Colonic mucosa (tissue), 4 donors: ENCODE measurements around the gene ZC3HAV1. TPM values are rescaled to one million over a fixed set of nuclear protein-coding genes. Genes with fewer than 3 reads are reported as not detected.

Experiments
- DNase-seq: peaks from one replicate; pipeline ENCODE4 v3.0.0-alpha.2; 2020
- H3K27ac ChIP-seq: fragments of 200-600 bp; one replicate; pipeline ENCODE4 v1.8.0; 2021
- H3K27me3 ChIP-seq: fragments of 200-600 bp; one replicate; pipeline ENCODE4 v1.8.0; 2021
- H3K36me3 ChIP-seq: fragments of 200-600 bp; one replicate; pipeline ENCODE4 v1.8.0; 2021
- H3K4me1 ChIP-seq: fragments of 200-600 bp; one replicate; pipeline ENCODE4 v1.8.0; 2021; ENCODE audit warnings: mild to moderate bottlenecking
- H3K4me3 ChIP-seq: fragments of 200-600 bp; one replicate; pipeline ENCODE4 v1.8.0; 2021
- H3K9ac ChIP-seq, 2 donors: one replicate each; pipeline ENCODE4 v1.7.0; 2013; ENCODE audit warnings: control low read depth in 2 of 2, low read depth in 2 of 2, low read length in 2 of 2
- H3K9me3 ChIP-seq: fragments of 200-600 bp; one replicate; pipeline ENCODE4 v1.8.0; 2021
- CTCF ChIP-seq: fragments of 200-600 bp; IDR thresholded peaks from one replicate; pipeline ENCODE4 v1.8.0; 2022; ENCODE audit warnings: antibody characterized with exemption, mild to moderate bottlenecking
- intact Hi-C: fragments of 100-400 bp; cut with DNase I; formaldehyde crosslinking; loops from one replicate; pipeline ENCODE4 v1.14.1; 2022
- total RNA-seq, 2 donors: library from RNA; stranded (reverse); fragmentation: NEBNext Ultra II Directional in 1 of 2; extraction: Animal tissue kit (Norgen Biotek cat#: 25700) in 1 of 2; gene quantifications; one replicate each; pipeline ENCODE4 v1.2.1, GENCODE V29; 2021
- donor health status: healthy.
- donor health status: DM: no; HTN: no; CAD: no.
- donor health status: DM: no; HTN: no; CAD: no.

The ZC3HAV1 gene
- total RNA-seq, 2 donors from 2014 or later: 29.0 to 33.8 TPM

- Histone ChIP-seq H3K36me3 (no peaks in the 10 kb centered on the region), H3K27ac (no peak overlapping the region), H3K9me3 (no peaks in the 10 kb centered on the region), H3K9ac (no peak overlapping the region), H3K4me3 (no peak overlapping the region), H3K27me3 (no peaks in the 10 kb centered on the region), H3K4me1 (peaks cover 7% of the 10 kb centered on the region)
- intact Hi-C loops: no loop called here
- no peak for TF ChIP-seq CTCF
- DNase-seq: no peak
Observed at GRCh38 chr7:139116999-139117398, 7.5 kb upstream of the ZC3HAV1 start.

- no peaks in the 10 kb centered on the region for H3K36me3 ChIP-seq
- no peak overlapping the region for H3K27ac ChIP-seq
- H3K27me3 ChIP-seq: no peaks in the 10 kb centered on the region
- H3K4me1 ChIP-seq: peaks cover 7% of the 10 kb centered on the region
- no peaks in the 10 kb centered on the region for H3K9me3 ChIP-seq
- H3K4me3 ChIP-seq: no peak overlapping the region
- H3K9ac ChIP-seq: no peak overlapping the region
- DNase-seq: no peak
- intact Hi-C loops: no loop called here
- no peak for TF ChIP-seq CTCF
Observed at GRCh38 chr7:139115104-139115503, 5.6 kb upstream of the ZC3HAV1 start.

GRCh38 chr7:139114585-139114984 is 5.1 kb upstream of the ZC3HAV1 start:
- Histone ChIP-seq H3K36me3 (no peaks in the 10 kb centered on the region), H3K4me3 (no peak overlapping the region), H3K4me1 (peaks cover 7% of the 10 kb centered on the region), H3K9ac (no peak overlapping the region), H3K9me3 (no peaks in the 10 kb centered on the region), H3K27ac (no peak overlapping the region), H3K27me3 (no peaks in the 10 kb centered on the region)
- TF ChIP-seq CTCF: no peak
- no peak for DNase-seq
- intact Hi-C loops: no loop called here

- H3K27ac ChIP-seq: no peak overlapping the region
- no peaks in the 10 kb centered on the region for H3K27me3 ChIP-seq
- H3K9ac ChIP-seq: no peak overlapping the region
- H3K36me3 ChIP-seq: no peaks in the 10 kb centered on the region
- no peak overlapping the region for H3K4me3 ChIP-seq
- no peak for DNase-seq
- intact Hi-C loops: no loop called here
- TF ChIP-seq CTCF: no peak
- H3K4me1 ChIP-seq: peaks cover 4% of the 10 kb centered on the region
- H3K9me3 ChIP-seq: no peaks in the 10 kb centered on the region
Observed at GRCh38 chr7:139114018-139114417, 4.5 kb upstream of the ZC3HAV1 start.

- Histone ChIP-seq H3K4me3 (no peak overlapping the region), H3K9ac (no peak overlapping the region), H3K27ac (no peak overlapping the region), H3K4me1 (no peaks in the 10 kb centered on the region), H3K36me3 (no peaks in the 10 kb centered on the region), H3K9me3 (no peaks in the 10 kb centered on the region), H3K27me3 (no peaks in the 10 kb centered on the region)
- no peak for TF ChIP-seq CTCF
- intact Hi-C loops: no loop called here
- DNase-seq: no peak
Observed at GRCh38 chr7:139112741-139113250, 3.3 kb upstream of the ZC3HAV1 start.
